Activated CD4-positive, alpha-beta memory T cell treated with anti-CD3 and anti-CD28 coated beads, Interleukin-2, amount 10 ng/mL, durations not matched to agents 7 days and 5 days (primary cell): ENCODE data around the gene METRN. TPM values are rescaled to one million over a fixed set of nuclear protein-coding genes. Genes with fewer than 3 reads are reported as not detected.
"Not testable (repeated sequence)": the region's sequence is repeated elsewhere in the genome, so short reads cannot be mapped to it uniquely, and the experiment has no call there.

Source experiments
- CTCF ChIA-PET: fragments of 350-600 bp; sonication (Branson Sonifier 250); formaldehyde crosslinking; loops from one replicate; lab custom pipeline; 2021; ENCODE audit warnings: antibody characterized with exemption, inconsistent platforms; lab: Charles Lee
- POLR2A ChIA-PET: fragments of 350-600 bp; sonication (Branson Sonifier 250); formaldehyde crosslinking; loops from one replicate; lab custom pipeline; 2021; ENCODE audit warnings: antibody characterized with exemption; lab: Charles Lee
- DNase-seq: peaks from one replicate; pipeline ENCODE4 v3.0.0-alpha.2; 2020
- H3K27ac Mint-ChIP-seq: one replicate; pipeline ENCODE4 v1.8.0; 2021; ENCODE audit warnings: mild to moderate bottlenecking, mixed read lengths
- H3K27me3 Mint-ChIP-seq: one replicate; pipeline ENCODE4 v1.8.0; 2021; ENCODE audit warnings: mixed read lengths
- H3K36me3 Mint-ChIP-seq: one replicate; pipeline ENCODE4 v1.8.0; 2021; ENCODE audit warnings: low read depth, mixed read lengths
- H3K4me1 Mint-ChIP-seq: one replicate; pipeline ENCODE4 v1.8.0; 2021; ENCODE audit warnings: mixed read lengths
- H3K4me3 Mint-ChIP-seq: one replicate; pipeline ENCODE4 v1.8.0; 2021; ENCODE audit warnings: mild to moderate bottlenecking, mixed read lengths
- H3K9me3 Mint-ChIP-seq: one replicate; pipeline ENCODE4 v1.8.0; 2021; ENCODE audit warnings: mixed read lengths
- total RNA-seq, 2 experiments: library from RNA; stranded (reverse); gene quantifications; one replicate each; pipeline ENCODE4 v1.2.3, GENCODE V29; 2021

Gene METRN
- total RNA-seq, 2 experiments from 2014 or later: 4.4 to 6.2 TPM

GRCh38 chr16:708959-709358, 6.0 kb upstream of the METRN start:
- Mint-ChIP-seq H3K27me3 (peaks cover 39% of the 10 kb centered on the region), H3K4me3 (no peak overlapping the region), H3K27ac (no peak overlapping the region), H3K4me1 (peaks cover 3% of the 10 kb centered on the region), H3K9me3 (no peaks in the 10 kb centered on the region), H3K36me3 (no peaks in the 10 kb centered on the region)
- CTCF ChIA-PET: interaction anchor here (1.0 kb wide), 1 partner anchor 349 kb away, joined by 4 read pairs; no protein-coding TSS in a partner anchor
- no peak for DNase-seq
- POLR2A ChIA-PET: interaction anchor here (1.1 to 1.8 kb wide), 2 partner anchors 13 to 18 kb away, joined by 3 to 9 read pairs; partner anchors contain the start of gene HAGHL

- DNase-seq: no peak
- Mint-ChIP-seq H3K4me3 (no peak overlapping the region), H3K36me3 (no peaks in the 10 kb centered on the region), H3K4me1 (peaks cover 3% of the 10 kb centered on the region), H3K27ac (no peak overlapping the region), H3K9me3 (no peaks in the 10 kb centered on the region), H3K27me3 (peaks cover 37% of the 10 kb centered on the region)
- ChIA-PET POLR2A (interaction anchor here (1.1 kb wide), 1 partner anchor 18 kb away, joined by 3 read pairs; the partner anchor contains the start of gene HAGHL), CTCF (interaction anchor here (0.5 to 1.5 kb wide), 8 partner anchors 10 to 348 kb away, joined by 3 to 5 read pairs (median 4); partner anchors contain the start of genes ANTKMT, CHTF18 and RPUSD1)
Measured at GRCh38 chr16:709566-710499, 5.1 kb upstream of the METRN start.

GRCh38 chr16:710500-711075, 4.3 kb upstream of the METRN start:
- H3K4me1 Mint-ChIP-seq: peaks cover 3% of the 10 kb centered on the region
- H3K4me3 Mint-ChIP-seq: no peak overlapping the region
- POLR2A ChIA-PET: no interaction called here
- H3K27me3 Mint-ChIP-seq: peaks cover 37% of the 10 kb centered on the region
- H3K9me3 Mint-ChIP-seq: no peaks in the 10 kb centered on the region
- CTCF ChIA-PET: interaction anchor here (0.5 to 1.9 kb wide), 8 partner anchors 9 to 78 kb away, joined by 3 to 10 read pairs (median 4); partner anchors contain the start of genes ANTKMT, CHTF18, CIAO3 and RPUSD1
- DNase-seq: no peak
- no peaks in the 10 kb centered on the region for H3K36me3 Mint-ChIP-seq
- no peak overlapping the region for H3K27ac Mint-ChIP-seq

GRCh38 chr16:711084-711483, 3.8 kb upstream of the METRN start:
- Mint-ChIP-seq H3K9me3 (no peaks in the 10 kb centered on the region), H3K4me3 (no peak overlapping the region), H3K27ac (no peak overlapping the region), H3K27me3 (peaks cover 41% of the 10 kb centered on the region), H3K4me1 (peaks cover 4% of the 10 kb centered on the region), H3K36me3 (no peaks in the 10 kb centered on the region)
- CTCF ChIA-PET: interaction anchor here (1.1 to 1.9 kb wide), 4 partner anchors 12 to 77 kb away, joined by 3 to 10 read pairs (median 4); partner anchors contain the start of genes CHTF18, CIAO3 and RPUSD1
- POLR2A ChIA-PET: no interaction called here
- no peak for DNase-seq

- peaks cover 4% of the 10 kb centered on the region for H3K4me1 Mint-ChIP-seq
Measured at GRCh38 chr16:711548-712320, 3.2 kb upstream of the METRN start.

GRCh38 chr16:712740-713250, 2.1 kb upstream of the METRN start:
- not testable (repeated sequence) for H3K9me3 Mint-ChIP-seq, H3K4me3 Mint-ChIP-seq, H3K36me3 Mint-ChIP-seq, H3K4me1 Mint-ChIP-seq, H3K27ac Mint-ChIP-seq
- peaks cover 31% of the 10 kb centered on the region for H3K27me3 Mint-ChIP-seq
- ChIA-PET CTCF (interaction anchor here (0.7 to 2.6 kb wide), 15 partner anchors 9 to 390 kb away, joined by 3 to 23 read pairs (median 6); partner anchors contain the start of genes CCDC78, CHTF18, CIAO3 and HAGHL), POLR2A (interaction anchor here (0.6 kb wide), 1 partner anchor 326 kb away, joined by 3 read pairs; no protein-coding TSS in a partner anchor)
- DNase-seq: peak; percentile 59

More at GRCh38 chr16:711548-712320, 3.2 kb upstream of the METRN start:
- H3K4me3 Mint-ChIP-seq: no peak overlapping the region
- POLR2A ChIA-PET: no interaction called here
- peaks cover 39% of the 10 kb centered on the region for H3K27me3 Mint-ChIP-seq
- no peak overlapping the region for H3K27ac Mint-ChIP-seq
- peak; percentile 81 for DNase-seq
- no peaks in the 10 kb centered on the region for H3K9me3 Mint-ChIP-seq
- CTCF ChIA-PET: interaction anchor here (0.7 to 2.6 kb wide), 16 partner anchors 8 to 391 kb away, joined by 3 to 23 read pairs (median 5); partner anchors contain the start of genes ANTKMT, CCDC78, CHTF18 and CIAO3
- H3K36me3 Mint-ChIP-seq: no peaks in the 10 kb centered on the region

- Mint-ChIP-seq H3K9me3 (no peaks in the 10 kb centered on the region), H3K27ac (no peak overlapping the region), H3K4me1 (peaks cover 6% of the 10 kb centered on the region), H3K4me3 (no peak overlapping the region), H3K36me3 (no peaks in the 10 kb centered on the region), H3K27me3 (peaks cover 22% of the 10 kb centered on the region)
- DNase-seq: no peak
- CTCF ChIA-PET: interaction anchor here (2.5 to 2.6 kb wide), 2 partner anchors 19 to 72 kb away, joined by 10 to 23 read pairs; no protein-coding TSS in a partner anchor
- POLR2A ChIA-PET: no interaction called here
Measured at GRCh38 chr16:714079-714478, 839 bp upstream of the METRN start.

GRCh38 chr16:715477-716199, 720 bp downstream of the METRN start:
- no peaks in the 10 kb centered on the region for H3K36me3 Mint-ChIP-seq
- ChIA-PET POLR2A (interaction anchor here (0.9 to 3.1 kb wide), 7 partner anchors 10 to 72 kb away, joined by 4 to 15 read pairs (median 5); partner anchors contain the start of genes CCDC78, HAGHL, RPUSD1 and WDR24), CTCF (interaction anchor here (0.6 to 2.1 kb wide), 7 partner anchors 9 to 1214 kb away, joined by 3 to 7 read pairs (median 4); no protein-coding TSS in a partner anchor)
- peak overlapping the region; percentile 43 for H3K4me3 Mint-ChIP-seq
- DNase-seq: no peak
- H3K27me3 Mint-ChIP-seq: peaks cover 17% of the 10 kb centered on the region
- peaks cover 19% of the 10 kb centered on the region for H3K4me1 Mint-ChIP-seq
- H3K27ac Mint-ChIP-seq: no peak overlapping the region
- H3K9me3 Mint-ChIP-seq: no peaks in the 10 kb centered on the region

- H3K9me3 Mint-ChIP-seq: no peaks in the 10 kb centered on the region
- peak overlapping the region; percentile 27 for H3K4me3 Mint-ChIP-seq
- ChIA-PET CTCF (interaction anchor here (0.6 to 2.1 kb wide), 7 partner anchors 9 to 1213 kb away, joined by 3 to 7 read pairs (median 4); no protein-coding TSS in a partner anchor), POLR2A (interaction anchor here (0.9 to 3.1 kb wide), 7 partner anchors 9 to 71 kb away, joined by 4 to 15 read pairs (median 5); partner anchors contain the start of genes CCDC78, HAGHL, RPUSD1 and WDR24)
- no peak overlapping the region for H3K27ac Mint-ChIP-seq
- H3K27me3 Mint-ChIP-seq: peaks cover 17% of the 10 kb centered on the region
- H3K36me3 Mint-ChIP-seq: no peaks in the 10 kb centered on the region
- peaks cover 20% of the 10 kb centered on the region for H3K4me1 Mint-ChIP-seq
- no peak for DNase-seq
Measured at GRCh38 chr16:716200-716568, 1.3 kb downstream of the METRN start.

GRCh38 chr16:716768-717325, 1.9 kb downstream of the METRN start:
- ChIA-PET CTCF (interaction anchor here (1.0 to 1.4 kb wide), 3 partner anchors 17 to 68 kb away, joined by 3 to 5 read pairs (median 4); no protein-coding TSS in a partner anchor), POLR2A (interaction anchor here (0.8 to 3.1 kb wide), 5 partner anchors 9 to 27 kb away, joined by 4 to 15 read pairs (median 7); partner anchors contain the start of genes CCDC78, CIAO3, HAGHL and WDR24)
- H3K9me3 Mint-ChIP-seq: no peaks in the 10 kb centered on the region
- H3K36me3 Mint-ChIP-seq: no peaks in the 10 kb centered on the region
- peaks cover 20% of the 10 kb centered on the region for H3K4me1 Mint-ChIP-seq
- no peak overlapping the region for H3K27ac Mint-ChIP-seq
- no peak overlapping the region for H3K4me3 Mint-ChIP-seq
- DNase-seq: no peak
- peaks cover 17% of the 10 kb centered on the region for H3K27me3 Mint-ChIP-seq
